Astrocyte of the cerebellum (primary cell): ENCODE measurements around the gene NPNT.

Source experiments
- DNase-seq: peaks from one replicate; pipeline ENCODE4 v3.0.0-alpha.2; 2011; ENCODE audit warnings: low read depth
- H3K4me3 ChIP-seq: 2 replicates; pipeline ENCODE4 v1.5.1; 2011; ENCODE audit warnings: mild to moderate bottlenecking, low read depth, low read length, moderate library complexity
- CTCF ChIP-seq: IDR thresholded peaks from 2 replicates; pipeline ENCODE4 v1.5.1; 2012; ENCODE audit warnings: low read length, low read depth, moderate library complexity, mild to moderate bottlenecking; ENCODE audit errors: missing control alignments
- in situ Hi-C: cut with HindIII; loops from 2 replicates; pipeline ENCODE4 v1.10.0; 2017; ENCODE audit warnings: low sequenced_read_pairs

The NPNT gene

GRCh38 chr4:105965183-105965800 is 70.0 kb downstream of the NPNT start:
- in situ Hi-C loops: no loop called here
- TF ChIP-seq CTCF: no peak
- DNase-seq: no peak

GRCh38 chr4:105966051-105966450 is 70.8 kb downstream of the NPNT start:
- no peak for TF ChIP-seq CTCF
- no peak overlapping the region for H3K4me3 ChIP-seq
- peak; percentile 36 for DNase-seq
- in situ Hi-C loops: no loop called here

More at GRCh38 chr4:105965183-105965800, 70.0 kb downstream of the NPNT start:
- H3K4me3 ChIP-seq: no peak overlapping the region

GRCh38 chr4:105967058-105967658 is 71.9 kb downstream of the NPNT start:
- H3K4me3 ChIP-seq: no peak overlapping the region
- TF ChIP-seq CTCF: no peak
- in situ Hi-C loops: no loop called here
- no peak for DNase-seq

GRCh38 chr4:105969575-105969974 is 74.3 kb downstream of the NPNT start:
- no peak for DNase-seq
- no peak for TF ChIP-seq CTCF
- in situ Hi-C loops: no loop called here
- no peak overlapping the region for H3K4me3 ChIP-seq

- no peak overlapping the region for H3K4me3 ChIP-seq
- DNase-seq: no peak
- no peak for TF ChIP-seq CTCF
- in situ Hi-C loops: no loop called here
Measured at GRCh38 chr4:105970371-105970770, 75.1 kb downstream of the NPNT start.

- no peak for DNase-seq
- no peak for TF ChIP-seq CTCF
- H3K4me3 ChIP-seq: no peak overlapping the region
- in situ Hi-C loops: no loop called here
Measured at GRCh38 chr4:105971036-105971435, 75.8 kb downstream of the NPNT start.
